ENCODE measurements around the gene SLX9. TPM values are rescaled to one million over a fixed set of nuclear protein-coding genes. Genes with fewer than 3 reads are reported as not detected.

The SLX9 gene
- total RNA-seq, 1 donor from 2014 or later = 31.8 TPM

- peaks cover 7% of the 10 kb centered on the region for H3K27me3 Mint-ChIP-seq (ENCODE audit: low read depth)
- TF ChIP-seq, protein P1, sequence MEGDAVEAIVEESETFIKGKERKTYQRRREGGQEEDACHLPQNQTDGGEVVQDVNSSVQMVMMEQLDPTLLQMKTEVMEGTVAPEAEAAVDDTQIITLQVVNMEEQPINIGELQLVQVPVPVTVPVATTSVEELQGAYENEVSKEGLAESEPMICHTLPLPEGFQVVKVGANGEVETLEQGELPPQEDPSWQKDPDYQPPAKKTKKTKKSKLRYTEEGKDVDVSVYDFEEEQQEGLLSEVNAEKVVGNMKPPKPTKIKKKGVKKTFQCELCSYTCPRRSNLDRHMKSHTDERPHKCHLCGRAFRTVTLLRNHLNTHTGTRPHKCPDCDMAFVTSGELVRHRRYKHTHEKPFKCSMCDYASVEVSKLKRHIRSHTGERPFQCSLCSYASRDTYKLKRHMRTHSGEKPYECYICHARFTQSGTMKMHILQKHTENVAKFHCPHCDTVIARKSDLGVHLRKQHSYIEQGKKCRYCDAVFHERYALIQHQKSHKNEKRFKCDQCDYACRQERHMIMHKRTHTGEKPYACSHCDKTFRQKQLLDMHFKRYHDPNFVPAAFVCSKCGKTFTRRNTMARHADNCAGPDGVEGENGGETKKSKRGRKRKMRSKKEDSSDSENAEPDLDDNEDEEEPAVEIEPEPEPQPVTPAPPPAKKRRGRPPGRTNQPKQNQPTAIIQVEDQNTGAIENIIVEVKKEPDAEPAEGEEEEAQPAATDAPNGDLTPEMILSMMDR (IDR thresholded peaks at IDR 0.05; ENCODE audit: unreplicated experiment) = no peak
- peaks cover 27% of the 10 kb centered on the region for H3K4me1 Mint-ChIP-seq
- peak overlapping the region; percentile 56 for H3K27ac Mint-ChIP-seq
- no peaks in the 10 kb centered on the region for H3K9me3 Mint-ChIP-seq
- no peak for DNase-seq (ENCODE audit: low spot score in 2 of 2, unreplicated experiment in 2 of 2)
- peaks cover 6% of the 10 kb centered on the region for H3K36me3 Mint-ChIP-seq
- peak overlapping the region; percentile 80 for H3K4me3 Mint-ChIP-seq
Observed at GRCh38 chr21:44938772-44939531, 877 bp upstream of the SLX9 start.

DNA sequence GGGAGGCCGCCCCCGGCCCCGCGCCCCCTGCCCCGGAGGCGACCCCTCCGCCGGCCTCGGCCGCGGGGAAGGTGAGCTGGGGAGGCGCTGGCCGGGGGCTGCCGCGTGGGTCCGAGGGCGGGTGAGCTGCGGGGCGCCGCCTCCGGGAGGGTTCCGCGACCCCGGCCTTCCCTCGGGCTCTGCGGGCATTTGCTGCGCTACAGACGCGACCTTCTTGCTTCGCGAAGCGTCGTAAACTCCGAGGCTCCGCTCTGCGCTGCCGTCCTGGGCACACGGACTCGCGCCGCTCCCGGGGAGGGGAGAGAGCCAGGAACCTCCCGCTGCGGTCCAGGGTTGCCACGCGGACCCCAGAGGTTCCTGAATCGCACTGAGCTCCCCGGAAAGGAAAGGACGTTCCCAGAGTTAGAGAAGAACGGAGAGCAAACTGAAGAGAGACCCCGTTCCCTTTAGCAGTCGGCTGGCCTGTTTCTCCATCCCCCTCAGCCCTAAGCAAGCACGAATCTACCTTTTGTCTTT lies 345 bp downstream of the SLX9 start:
- H3K36me3 Mint-ChIP-seq = peaks cover 11% of the 10 kb centered on the region

DNA sequence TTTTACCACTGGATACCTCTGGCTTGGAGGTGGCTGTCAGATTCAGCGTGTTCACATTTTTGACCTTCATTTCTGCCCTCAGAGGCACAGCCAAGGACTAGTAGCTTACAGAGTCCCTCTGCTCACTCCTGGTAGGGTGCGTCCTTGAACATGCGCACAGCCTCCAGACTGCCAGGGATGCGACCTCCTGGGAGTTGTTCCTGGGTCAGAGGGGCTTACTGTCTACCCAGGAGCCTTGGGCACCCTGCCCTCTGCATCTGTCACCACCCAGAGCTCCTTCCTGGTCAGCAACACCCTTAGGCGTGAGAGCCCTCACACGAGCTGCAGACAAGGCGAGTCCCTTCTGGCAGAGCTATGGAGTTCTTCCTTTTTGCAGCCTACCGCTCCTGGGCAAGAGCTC lies 1.7 kb downstream of the SLX9 start:
- TF ChIP-seq, protein P1 (IDR thresholded peaks at IDR 0.05; ENCODE audit: unreplicated experiment) = no peak
- Mint-ChIP-seq H3K9me3 (no peaks in the 10 kb centered on the region), H3K4me1 (peaks cover 27% of the 10 kb centered on the region), H3K36me3 (peaks cover 13% of the 10 kb centered on the region), H3K27ac (no peak overlapping the region), H3K27me3 (ENCODE audit: low read depth) (no peaks in the 10 kb centered on the region), H3K4me3 (peak overlapping the region; percentile 76)
- DNase-seq (ENCODE audit: low spot score in 2 of 2, unreplicated experiment in 2 of 2) = no peak

More for the DNA sequence above, 345 bp downstream of the SLX9 start:
- no peaks in the 10 kb centered on the region for H3K9me3 Mint-ChIP-seq
- peak overlapping the region; percentile 80 for H3K4me3 Mint-ChIP-seq
- H3K27me3 Mint-ChIP-seq (ENCODE audit: low read depth) = no peaks in the 10 kb centered on the region
- DNase-seq (ENCODE audit: low spot score in 2 of 2, unreplicated experiment in 2 of 2) = no peak
- H3K27ac Mint-ChIP-seq = peak overlapping the region; percentile 59
- TF ChIP-seq, protein P1 (IDR thresholded peaks at IDR 0.05; ENCODE audit: unreplicated experiment) = no peak
- peaks cover 27% of the 10 kb centered on the region for H3K4me1 Mint-ChIP-seq

DNA sequence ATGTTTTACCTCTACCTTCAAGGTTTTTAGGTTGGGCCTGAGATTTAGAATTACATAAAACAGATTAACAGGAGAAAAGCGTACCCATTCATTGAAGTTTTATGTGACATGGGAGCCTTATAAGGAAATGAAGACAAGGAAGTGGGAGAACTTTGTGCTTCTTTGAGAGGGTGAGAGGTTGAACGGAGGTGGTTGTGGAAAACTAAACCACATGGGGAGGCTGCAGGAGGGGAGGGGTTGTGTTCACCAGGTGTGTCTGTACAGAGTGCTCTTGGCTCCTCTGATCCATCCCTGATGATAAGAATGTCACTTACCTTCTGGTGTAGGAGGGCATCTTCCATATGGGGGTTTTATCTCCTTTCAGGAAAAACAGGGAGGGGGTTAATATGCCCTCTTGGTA lies 2.7 kb downstream of the SLX9 start:
- Mint-ChIP-seq H3K9me3 (no peaks in the 10 kb centered on the region), H3K4me3 (no peak overlapping the region), H3K27ac (no peak overlapping the region), H3K36me3 (peaks cover 13% of the 10 kb centered on the region), H3K4me1 (peaks cover 27% of the 10 kb centered on the region), H3K27me3 (ENCODE audit: low read depth) (no peaks in the 10 kb centered on the region)
- no peak for DNase-seq (ENCODE audit: low spot score in 2 of 2, unreplicated experiment in 2 of 2)
- TF ChIP-seq, protein P1 (IDR thresholded peaks at IDR 0.05; ENCODE audit: unreplicated experiment) = no peak

DNA sequence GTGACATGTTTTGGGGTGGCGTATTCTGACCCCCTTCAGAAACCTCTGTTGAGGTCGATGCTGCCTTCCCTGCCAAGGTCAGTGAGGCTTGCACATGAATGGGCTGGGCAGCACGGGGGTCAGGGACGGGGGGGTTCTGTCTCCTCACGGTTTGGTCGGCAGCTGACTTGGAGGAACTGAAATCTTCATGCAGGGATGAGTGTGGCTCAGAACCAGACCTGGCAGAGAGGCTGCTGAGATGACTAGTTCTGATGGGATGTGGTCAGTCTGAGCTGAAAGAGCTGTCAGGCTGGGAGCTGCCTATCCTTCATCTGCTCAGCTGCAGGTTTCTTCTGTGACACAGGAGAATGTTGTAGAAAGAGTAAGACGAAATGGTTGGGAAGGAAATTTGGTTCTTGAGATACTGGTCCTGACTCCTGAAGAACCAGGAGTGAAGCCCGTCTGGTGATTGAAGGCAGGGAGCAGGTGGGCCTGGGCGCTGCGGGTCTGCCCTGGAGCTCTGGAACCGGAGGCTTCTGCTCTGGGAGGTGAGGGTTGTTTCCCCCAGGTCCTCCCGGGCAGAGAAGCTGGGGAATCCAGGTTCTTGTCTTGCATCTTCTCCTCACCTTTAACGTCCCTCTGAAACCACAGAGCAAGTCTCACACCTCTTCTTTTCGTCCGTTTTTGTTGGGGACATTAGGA lies 3.3 kb downstream of the SLX9 start:
- H3K36me3 Mint-ChIP-seq = peaks cover 13% of the 10 kb centered on the region
- H3K4me3 Mint-ChIP-seq = no peak overlapping the region
- H3K27me3 Mint-ChIP-seq (ENCODE audit: low read depth) = no peaks in the 10 kb centered on the region
- TF ChIP-seq, protein P1 (IDR thresholded peaks at IDR 0.05; ENCODE audit: unreplicated experiment) = no peak
- H3K4me1 Mint-ChIP-seq = peaks cover 27% of the 10 kb centered on the region
- no peaks in the 10 kb centered on the region for H3K9me3 Mint-ChIP-seq
- H3K27ac Mint-ChIP-seq = no peak overlapping the region
- no peak for DNase-seq (ENCODE audit: low spot score in 2 of 2, unreplicated experiment in 2 of 2)
